H1 (cell line): ENCODE results near the gene NPHP4. TPM values are rescaled to one million over a fixed set of nuclear protein-coding genes. Genes with fewer than 3 reads are reported as not detected.

Source experiments
- EP300 ChIP-seq, 2 experiments: IDR thresholded peaks; 1 replicate in 1 of 2; 2 replicates in 1 of 2; pipeline ENCODE4 v1.6.1; 2011 to 2012; ENCODE audit warnings: low read depth in 2 of 2, low read length in 2 of 2, mild to moderate bottlenecking in 2 of 2, borderline replicate concordance in 1 of 2, inconsistent platforms in 1 of 2, moderate library complexity in 1 of 2
- GABPA ChIP-seq: IDR thresholded peaks from 2 replicates; pipeline ENCODE4 v1.6.1; 2011; ENCODE audit warnings: mild to moderate bottlenecking, low read length, moderate library complexity, borderline replicate concordance; ENCODE audit not compliant: insufficient read depth
- KDM4A ChIP-seq: IDR thresholded peaks from one replicate; pipeline ENCODE4 v1.7.1; 2012; ENCODE audit warnings: low read depth, mild to moderate bottlenecking, moderate library complexity, low read length, inconsistent platforms; ENCODE audit not compliant: severe bottlenecking
- RAD21 ChIP-seq, 2 experiments: IDR thresholded peaks in 1 of 2; conservative IDR thresholded peaks in 1 of 2; 2 replicates each; pipeline ENCODE4 v1.6.1; 2011; ENCODE audit warnings: low read depth in 2 of 2, low read length in 2 of 2, improper control_type of control experiment in 1 of 2, inconsistent platforms in 1 of 2, mild to moderate bottlenecking in 1 of 2, moderate library complexity in 1 of 2
- TAF1 ChIP-seq: IDR thresholded peaks from 2 replicates; pipeline ENCODE4 v1.6.1; 2011; ENCODE audit warnings: mild to moderate bottlenecking, low read depth, low read length
- TAF7 ChIP-seq: optimal IDR thresholded peaks from 2 replicates; pipeline ENCODE3; 2011; ENCODE audit warnings: low read depth, mild to moderate bottlenecking, inconsistent platforms, low read length, moderate library complexity, borderline replicate concordance
- polyA plus RNA-seq, 7 experiments: library from polyadenylated mRNA; depleted of rRNA in 3 of 7; stranded (reverse) in 5 of 7; unstranded in 2 of 7; fragments of >200 nt in 5 of 7; fragments of 200-250 nt in 2 of 7; gene quantifications; 1 replicate in 5 of 7; 2 replicates in 1 of 7; 4 replicates in 1 of 7; pipeline versions ENCODE4 v1.2.1 to v1.2.3, GENCODE V29; 2011 to 2013; ENCODE audit warnings: missing spikeins in 2 of 7, mixed read lengths in 2 of 7
- total RNA-seq: library from RNA; stranded (reverse); fragmentation: NEBNext Ultra II Directional; extraction: Animal tissue kit (Norgen Biotek cat#: 25700); gene quantifications from 2 replicates; pipeline ENCODE4 v1.2.1, GENCODE V29; 2021
- TF ChIP-seq, protein P1 (sequence below): fragments of 300-600 bp; sonication (generic); IDR thresholded peaks from 2 replicates; pipeline ENCODE4 v1.7.1; 2012; ENCODE audit warnings: low read length, moderate library complexity, mild to moderate bottlenecking, inconsistent platforms; ENCODE audit not compliant: insufficient replicate concordance
- TF ChIP-seq, protein P2 (sequence below): IDR thresholded peaks from 2 replicates; pipeline ENCODE4 v1.6.1; 2012; ENCODE audit warnings: inconsistent platforms

NPHP4 gene
- total and polyA plus RNA-seq, 2 of the 8 experiments (the other 6 are each of a cell fraction or from before 2014, with no cell fraction given): 5.8 to 14.0 TPM

DNA sequence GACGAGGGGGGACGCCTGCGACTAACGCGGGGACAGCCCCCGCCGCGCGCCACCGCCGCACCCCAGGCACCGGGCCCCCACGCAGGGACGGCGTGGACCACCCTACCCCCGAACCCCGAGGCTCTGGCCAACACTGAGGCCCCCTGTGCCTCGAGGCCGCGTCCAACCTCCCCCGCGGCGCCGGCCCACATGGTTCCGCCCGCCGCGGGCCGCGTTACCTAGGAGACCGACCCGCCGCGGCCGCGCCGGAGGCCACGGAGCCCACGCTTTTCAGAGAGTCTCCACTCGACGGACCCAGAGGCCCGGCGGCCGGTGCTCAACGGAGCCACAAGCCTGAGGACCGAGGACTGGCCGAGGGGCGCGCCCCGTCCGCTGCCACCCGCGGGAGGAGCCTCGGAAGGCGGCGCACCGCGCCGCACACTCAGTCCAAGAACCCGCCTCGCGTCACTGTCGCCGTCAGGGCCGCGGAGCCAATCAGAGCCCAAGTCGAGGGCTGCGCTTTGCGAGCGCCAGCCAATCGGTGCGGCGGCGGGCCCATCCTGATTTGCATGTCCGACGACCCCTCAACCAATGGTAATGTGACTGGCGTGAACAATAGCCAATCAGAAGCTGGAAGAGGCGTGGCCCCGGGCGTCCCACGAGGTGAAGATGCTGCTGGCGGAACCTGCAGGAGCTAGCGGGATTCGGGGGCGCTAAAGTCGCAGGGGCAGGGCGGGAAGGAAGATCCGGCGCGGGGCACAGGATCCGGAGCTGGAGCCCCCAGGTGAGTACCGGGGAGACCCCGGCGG is at the start of gene NPHP4 (continued):
- peak; percentile 58; the same call in 1 of the 2 replicates for TF ChIP-seq GABPA
- peak in 1 of 2 experiments; percentile 90; a peak in 2 of 3 replicates for TF ChIP-seq EP300 (IDR thresholded peaks at IDR 0.05; ENCODE audit: borderline replicate concordance in 1 of 2, low read depth in 2 of 2, low read length in 2 of 2)
- TF ChIP-seq KDM4A: peak; percentile 99
- no peak for TF ChIP-seq RAD21 (IDR thresholded peaks at IDR 0.05 in 1 of 2, conservative IDR thresholded peaks at IDR 0.05 in 1 of 2; ENCODE audit: low read depth in 2 of 2, low read length in 2 of 2)
- TF ChIP-seq TAF1: peak; percentile 68
- TF ChIP-seq, protein P1, sequence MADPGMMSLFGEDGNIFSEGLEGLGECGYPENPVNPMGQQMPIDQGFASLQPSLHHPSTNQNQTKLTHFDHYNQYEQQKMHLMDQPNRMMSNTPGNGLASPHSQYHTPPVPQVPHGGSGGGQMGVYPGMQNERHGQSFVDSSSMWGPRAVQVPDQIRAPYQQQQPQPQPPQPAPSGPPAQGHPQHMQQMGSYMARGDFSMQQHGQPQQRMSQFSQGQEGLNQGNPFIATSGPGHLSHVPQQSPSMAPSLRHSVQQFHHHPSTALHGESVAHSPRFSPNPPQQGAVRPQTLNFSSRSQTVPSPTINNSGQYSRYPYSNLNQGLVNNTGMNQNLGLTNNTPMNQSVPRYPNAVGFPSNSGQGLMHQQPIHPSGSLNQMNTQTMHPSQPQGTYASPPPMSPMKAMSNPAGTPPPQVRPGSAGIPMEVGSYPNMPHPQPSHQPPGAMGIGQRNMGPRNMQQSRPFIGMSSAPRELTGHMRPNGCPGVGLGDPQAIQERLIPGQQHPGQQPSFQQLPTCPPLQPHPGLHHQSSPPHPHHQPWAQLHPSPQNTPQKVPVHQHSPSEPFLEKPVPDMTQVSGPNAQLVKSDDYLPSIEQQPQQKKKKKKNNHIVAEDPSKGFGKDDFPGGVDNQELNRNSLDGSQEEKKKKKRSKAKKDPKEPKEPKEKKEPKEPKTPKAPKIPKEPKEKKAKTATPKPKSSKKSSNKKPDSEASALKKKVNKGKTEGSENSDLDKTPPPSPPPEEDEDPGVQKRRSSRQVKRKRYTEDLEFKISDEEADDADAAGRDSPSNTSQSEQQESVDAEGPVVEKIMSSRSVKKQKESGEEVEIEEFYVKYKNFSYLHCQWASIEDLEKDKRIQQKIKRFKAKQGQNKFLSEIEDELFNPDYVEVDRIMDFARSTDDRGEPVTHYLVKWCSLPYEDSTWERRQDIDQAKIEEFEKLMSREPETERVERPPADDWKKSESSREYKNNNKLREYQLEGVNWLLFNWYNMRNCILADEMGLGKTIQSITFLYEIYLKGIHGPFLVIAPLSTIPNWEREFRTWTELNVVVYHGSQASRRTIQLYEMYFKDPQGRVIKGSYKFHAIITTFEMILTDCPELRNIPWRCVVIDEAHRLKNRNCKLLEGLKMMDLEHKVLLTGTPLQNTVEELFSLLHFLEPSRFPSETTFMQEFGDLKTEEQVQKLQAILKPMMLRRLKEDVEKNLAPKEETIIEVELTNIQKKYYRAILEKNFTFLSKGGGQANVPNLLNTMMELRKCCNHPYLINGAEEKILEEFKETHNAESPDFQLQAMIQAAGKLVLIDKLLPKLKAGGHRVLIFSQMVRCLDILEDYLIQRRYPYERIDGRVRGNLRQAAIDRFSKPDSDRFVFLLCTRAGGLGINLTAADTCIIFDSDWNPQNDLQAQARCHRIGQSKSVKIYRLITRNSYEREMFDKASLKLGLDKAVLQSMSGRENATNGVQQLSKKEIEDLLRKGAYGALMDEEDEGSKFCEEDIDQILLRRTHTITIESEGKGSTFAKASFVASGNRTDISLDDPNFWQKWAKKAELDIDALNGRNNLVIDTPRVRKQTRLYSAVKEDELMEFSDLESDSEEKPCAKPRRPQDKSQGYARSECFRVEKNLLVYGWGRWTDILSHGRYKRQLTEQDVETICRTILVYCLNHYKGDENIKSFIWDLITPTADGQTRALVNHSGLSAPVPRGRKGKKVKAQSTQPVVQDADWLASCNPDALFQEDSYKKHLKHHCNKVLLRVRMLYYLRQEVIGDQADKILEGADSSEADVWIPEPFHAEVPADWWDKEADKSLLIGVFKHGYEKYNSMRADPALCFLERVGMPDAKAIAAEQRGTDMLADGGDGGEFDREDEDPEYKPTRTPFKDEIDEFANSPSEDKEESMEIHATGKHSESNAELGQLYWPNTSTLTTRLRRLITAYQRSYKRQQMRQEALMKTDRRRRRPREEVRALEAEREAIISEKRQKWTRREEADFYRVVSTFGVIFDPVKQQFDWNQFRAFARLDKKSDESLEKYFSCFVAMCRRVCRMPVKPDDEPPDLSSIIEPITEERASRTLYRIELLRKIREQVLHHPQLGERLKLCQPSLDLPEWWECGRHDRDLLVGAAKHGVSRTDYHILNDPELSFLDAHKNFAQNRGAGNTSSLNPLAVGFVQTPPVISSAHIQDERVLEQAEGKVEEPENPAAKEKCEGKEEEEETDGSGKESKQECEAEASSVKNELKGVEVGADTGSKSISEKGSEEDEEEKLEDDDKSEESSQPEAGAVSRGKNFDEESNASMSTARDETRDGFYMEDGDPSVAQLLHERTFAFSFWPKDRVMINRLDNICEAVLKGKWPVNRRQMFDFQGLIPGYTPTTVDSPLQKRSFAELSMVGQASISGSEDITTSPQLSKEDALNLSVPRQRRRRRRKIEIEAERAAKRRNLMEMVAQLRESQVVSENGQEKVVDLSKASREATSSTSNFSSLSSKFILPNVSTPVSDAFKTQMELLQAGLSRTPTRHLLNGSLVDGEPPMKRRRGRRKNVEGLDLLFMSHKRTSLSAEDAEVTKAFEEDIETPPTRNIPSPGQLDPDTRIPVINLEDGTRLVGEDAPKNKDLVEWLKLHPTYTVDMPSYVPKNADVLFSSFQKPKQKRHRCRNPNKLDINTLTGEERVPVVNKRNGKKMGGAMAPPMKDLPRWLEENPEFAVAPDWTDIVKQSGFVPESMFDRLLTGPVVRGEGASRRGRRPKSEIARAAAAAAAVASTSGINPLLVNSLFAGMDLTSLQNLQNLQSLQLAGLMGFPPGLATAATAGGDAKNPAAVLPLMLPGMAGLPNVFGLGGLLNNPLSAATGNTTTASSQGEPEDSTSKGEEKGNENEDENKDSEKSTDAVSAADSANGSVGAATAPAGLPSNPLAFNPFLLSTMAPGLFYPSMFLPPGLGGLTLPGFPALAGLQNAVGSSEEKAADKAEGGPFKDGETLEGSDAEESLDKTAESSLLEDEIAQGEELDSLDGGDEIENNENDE: no peak
- TF ChIP-seq, protein P2, sequence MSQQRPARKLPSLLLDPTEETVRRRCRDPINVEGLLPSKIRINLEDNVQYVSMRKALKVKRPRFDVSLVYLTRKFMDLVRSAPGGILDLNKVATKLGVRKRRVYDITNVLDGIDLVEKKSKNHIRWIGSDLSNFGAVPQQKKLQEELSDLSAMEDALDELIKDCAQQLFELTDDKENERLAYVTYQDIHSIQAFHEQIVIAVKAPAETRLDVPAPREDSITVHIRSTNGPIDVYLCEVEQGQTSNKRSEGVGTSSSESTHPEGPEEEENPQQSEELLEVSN: peak; percentile 78
- no peak for TF ChIP-seq TAF7
